DMS79 (cell line): ENCODE data around the gene ELOVL6.
"Not testable (repeated sequence)": the region's sequence is repeated elsewhere in the genome, so short reads cannot be mapped to it uniquely, and the experiment has no call there.

Source experiments
- DNase-seq: peaks from one replicate; lab custom pipeline; 2025; lab: John Stamatoyannopoulos, UW

Gene ELOVL6

DNA sequence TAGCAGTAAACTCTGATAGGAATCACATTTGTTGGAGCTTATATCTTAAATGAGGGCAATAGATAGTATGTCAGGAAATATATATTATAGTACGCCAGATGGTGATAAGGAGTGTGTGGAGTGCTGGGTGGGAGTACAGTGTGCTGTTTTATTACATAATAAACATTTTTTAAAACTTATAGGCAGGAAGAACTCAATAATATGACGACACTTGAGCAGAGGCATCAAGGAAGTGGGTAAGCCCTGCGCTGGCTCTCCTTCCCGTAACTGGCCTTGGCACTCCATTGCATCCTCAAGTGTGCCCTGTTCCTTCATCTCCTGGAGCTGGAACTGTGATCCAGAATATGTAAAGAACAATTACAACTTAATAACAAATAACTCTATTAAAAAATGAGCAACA is 123.8 kb downstream of the ELOVL6 start:
- no peak for DNase-seq

DNA sequence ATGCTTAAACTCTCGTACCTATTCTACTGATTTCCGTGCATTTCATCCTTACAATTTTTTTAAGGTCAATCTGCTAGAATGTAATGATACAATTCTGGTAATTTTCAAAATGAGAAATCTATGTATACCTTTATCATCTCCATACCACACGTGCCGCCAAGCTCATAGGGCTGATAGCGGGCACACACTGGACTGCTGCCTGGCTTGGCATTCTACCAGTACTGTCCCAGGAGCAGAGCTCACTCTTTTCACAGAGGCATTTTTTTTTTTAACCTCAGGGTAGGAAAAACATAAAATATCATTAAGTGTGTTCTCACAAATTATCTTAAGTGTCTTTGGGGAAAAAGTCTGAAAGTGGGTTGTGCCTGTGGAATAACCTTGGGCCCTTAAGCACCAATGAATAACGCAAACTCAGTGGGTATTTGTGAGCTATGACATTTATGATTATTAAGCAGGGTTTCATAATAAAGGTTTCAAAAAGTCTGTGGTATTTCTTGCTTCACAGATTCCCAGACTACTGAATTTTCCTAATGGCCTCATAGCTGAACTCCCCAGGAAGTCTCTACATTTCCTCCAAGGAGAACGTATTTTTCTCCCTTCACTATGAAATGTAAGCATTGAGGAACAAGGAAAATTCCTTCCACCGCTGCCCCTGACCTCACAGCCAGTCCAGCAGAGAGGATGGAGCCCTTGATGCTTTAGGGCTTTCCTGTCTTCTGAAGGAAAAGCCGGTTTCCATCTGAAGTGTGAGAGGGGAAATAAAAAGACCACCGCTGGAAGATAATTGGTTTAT is 125.2 kb downstream of the ELOVL6 start:
- no peak for DNase-seq

- DNase-seq: no peak
Measured at GRCh38 chr4:110071466-110071865, 126.9 kb downstream of the ELOVL6 start.

DNA sequence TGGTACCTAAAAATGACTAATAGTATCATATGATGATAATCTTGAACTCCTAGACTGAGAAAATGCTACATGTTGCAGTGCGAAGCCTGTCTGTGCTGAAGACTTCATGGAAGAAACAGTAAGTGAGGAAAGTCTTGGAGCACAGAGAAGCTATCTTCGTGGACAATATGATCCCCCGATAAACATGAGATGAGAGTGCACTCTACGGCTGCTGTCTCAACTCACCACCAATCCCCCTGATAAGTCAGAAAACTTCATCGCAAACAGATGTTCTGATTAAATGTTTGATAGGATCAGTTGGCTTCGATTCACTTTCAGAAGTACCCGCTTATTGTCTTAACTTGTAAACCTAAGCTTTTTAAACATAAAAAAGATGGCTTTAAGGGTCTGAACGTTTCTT is 130.2 kb downstream of the ELOVL6 start:
- DNase-seq: no peak

- no peak for DNase-seq
Measured at GRCh38 chr4:110064934-110065333, 133.5 kb downstream of the ELOVL6 start.

- DNase-seq: no peak
Measured at GRCh38 chr4:110064295-110064694, 134.1 kb downstream of the ELOVL6 start.

DNA sequence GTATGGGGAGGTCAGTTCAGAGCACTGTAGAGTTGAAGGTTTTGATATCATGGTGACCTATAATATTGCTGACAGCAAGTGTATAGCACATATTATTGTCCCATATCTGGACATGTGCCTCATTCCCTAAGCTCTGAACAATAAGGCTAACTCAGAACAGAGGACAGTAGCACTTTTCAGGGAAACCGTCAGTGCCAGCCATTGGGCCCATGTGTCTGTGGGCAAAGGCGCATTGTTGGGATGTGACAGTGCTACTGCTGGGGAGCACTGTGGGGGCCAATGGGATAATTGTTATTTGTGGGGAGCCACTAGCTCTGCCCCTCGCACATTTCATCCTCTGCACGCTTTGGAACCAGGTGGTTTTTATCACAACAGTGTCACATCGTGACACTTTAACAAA is 136.2 kb downstream of the ELOVL6 start:
- no peak for DNase-seq

GRCh38 chr4:110061076-110061475 is 137.3 kb downstream of the ELOVL6 start:
- no peak for DNase-seq

GRCh38 chr4:110059556-110060191 is 138.7 kb downstream of the ELOVL6 start:
- DNase-seq: no peak

DNA sequence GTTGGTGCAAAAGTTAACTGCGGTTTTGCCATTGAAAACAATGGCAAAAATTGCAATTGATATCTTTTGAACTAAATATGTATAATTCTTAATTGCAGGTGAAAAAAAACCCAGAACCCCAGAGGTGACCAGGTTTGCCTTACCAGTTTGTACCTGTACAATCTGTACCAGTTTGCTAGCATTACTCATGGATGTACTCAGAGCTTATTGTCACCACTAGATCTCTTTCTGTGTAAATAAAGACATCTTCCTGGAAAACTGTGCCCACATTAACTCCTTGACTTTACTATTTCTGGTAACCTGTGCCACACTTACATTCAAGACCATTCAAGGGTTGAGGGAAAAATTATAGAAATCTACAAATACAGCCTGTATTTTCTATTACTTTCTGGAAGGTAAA is 139.7 kb downstream of the ELOVL6 start:
- DNase-seq: no peak

DNA sequence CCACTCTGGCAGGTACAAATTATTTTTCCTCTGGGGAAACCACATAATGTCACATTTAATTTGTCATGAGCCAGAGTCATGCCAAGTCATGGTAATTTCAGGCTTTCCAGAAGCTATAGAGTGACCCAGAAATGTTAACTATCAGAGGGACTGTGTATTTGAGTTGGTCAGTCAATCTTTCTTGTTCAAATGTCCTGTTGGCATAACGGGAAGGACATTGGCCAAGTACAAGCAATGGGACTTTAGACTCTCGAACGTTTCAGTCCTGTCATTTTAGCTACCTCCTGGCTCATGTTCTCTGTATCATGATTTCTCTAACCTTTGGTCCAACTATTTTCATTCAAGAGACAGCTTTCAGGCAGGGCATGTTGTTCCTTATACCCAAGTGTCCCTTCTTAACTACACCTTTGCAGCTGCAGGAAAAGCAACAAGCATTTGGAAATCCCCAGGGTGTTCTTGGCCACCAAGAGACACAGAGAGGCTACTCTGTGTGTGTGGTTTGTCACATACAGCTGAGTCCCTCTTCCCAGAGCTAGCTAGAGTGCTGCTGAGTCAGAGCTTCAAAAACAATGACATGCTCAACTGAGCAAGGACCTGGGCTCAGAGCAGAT is 143.2 kb downstream of the ELOVL6 start:
- peak; percentile 17 for DNase-seq

GRCh38 chr4:110049951-110050925 is 148.2 kb downstream of the ELOVL6 start:
- DNase-seq: no peak

- no peak for DNase-seq
Measured at GRCh38 chr4:110046588-110047049, 151.8 kb downstream of the ELOVL6 start.

GRCh38 chr4:110042545-110043517 is 155.6 kb downstream of the ELOVL6 start:
- no peak for DNase-seq

DNA sequence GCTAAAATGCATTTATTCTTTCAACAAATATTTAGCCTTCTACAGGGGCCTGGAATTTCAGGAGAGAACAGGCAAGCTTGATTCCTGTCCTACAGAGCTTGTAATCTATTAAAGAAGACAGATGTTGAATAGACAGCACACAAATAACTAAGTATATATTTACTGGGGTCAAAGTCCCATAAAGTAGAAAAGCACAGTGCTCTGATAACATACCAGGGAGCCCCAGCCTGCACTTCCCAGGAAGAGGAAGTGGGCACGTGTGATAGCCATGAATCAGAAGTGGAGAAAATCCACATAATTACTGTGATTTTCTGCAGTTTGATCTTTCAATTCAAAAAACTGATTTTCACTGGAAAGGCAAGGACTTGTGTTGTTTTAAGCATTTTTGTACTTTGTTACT is 156.7 kb downstream of the ELOVL6 start:
- no peak for DNase-seq

DNA sequence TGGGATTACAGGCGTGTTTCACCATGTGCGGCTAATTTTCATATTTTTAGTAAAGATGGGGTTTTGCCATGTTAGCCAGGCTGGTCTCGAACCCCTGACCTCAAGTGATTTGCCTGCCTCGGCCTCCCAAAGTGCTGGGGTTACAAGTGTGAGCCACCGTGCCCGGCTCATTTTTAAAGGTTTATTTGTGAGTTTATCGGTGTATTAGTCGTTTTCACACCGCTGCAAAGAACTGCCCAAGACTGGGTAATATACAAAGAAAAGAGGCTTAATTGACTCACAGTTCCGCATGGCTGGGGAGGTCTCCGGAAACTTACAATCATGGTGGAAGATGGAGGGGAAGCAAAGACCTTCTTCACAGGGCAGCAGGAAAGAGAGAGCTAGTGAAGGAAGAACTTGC is 159.3 kb downstream of the ELOVL6 start:
- not testable (repeated sequence) for DNase-seq

GRCh38 chr4:110034026-110034393 is 164.4 kb downstream of the ELOVL6 start:
- DNase-seq: no peak

DNA sequence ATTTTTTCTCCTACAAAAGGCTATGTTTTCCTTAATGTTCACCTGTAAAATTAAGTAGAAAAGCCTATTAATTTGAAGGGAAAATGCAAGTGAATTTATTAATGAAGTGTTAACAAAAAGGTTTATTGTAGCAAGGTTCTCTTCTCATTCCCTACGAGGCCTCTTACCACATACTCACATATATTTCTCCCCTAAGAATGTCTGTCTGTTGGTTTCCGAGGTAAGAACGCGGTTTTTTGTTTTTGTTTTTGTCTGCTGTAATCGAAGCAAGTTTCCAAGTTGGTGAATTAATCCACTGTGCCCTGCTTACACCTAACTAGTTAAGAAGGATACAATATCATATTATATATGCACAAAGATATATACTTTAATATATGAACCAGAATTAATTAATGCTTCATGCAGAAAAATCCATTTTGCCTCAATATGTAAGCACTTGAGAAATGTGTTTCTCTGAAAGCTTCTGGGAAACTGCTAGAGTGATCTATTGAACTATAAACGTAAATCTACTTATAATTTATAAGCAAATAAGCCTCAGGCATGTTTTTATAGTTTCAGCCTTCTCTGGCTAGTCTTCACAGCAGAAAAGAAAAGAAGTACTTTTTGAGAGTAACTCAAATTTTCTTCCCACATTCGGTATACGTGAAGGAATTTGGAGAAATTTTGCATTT is 164.9 kb downstream of the ELOVL6 start:
- DNase-seq: no peak

DNA sequence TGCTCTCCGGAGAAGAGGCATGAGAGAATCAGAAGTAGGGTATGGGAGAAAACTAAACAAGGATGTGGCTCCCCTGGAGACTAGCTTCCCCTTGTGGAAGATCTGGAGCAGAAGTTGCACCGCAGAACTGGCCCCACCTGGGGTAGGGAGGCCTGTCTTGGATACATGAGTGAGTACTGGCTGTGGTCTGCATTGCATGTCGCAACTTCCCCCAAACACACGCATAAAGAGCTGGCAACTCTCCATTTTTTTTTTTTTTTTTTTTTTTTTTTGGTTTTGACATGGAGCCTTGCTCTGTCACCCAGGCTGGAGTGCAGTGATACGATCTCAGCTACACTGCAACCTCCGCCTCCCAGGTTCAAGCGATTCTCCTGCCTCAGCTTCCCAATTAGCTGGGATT is 165.8 kb downstream of the ELOVL6 start:
- no peak for DNase-seq

- no peak for DNase-seq
Measured at GRCh38 chr4:110025718-110026117, 172.7 kb downstream of the ELOVL6 start.
